ENCODE measurements around the gene ZFPL1.

DNA sequence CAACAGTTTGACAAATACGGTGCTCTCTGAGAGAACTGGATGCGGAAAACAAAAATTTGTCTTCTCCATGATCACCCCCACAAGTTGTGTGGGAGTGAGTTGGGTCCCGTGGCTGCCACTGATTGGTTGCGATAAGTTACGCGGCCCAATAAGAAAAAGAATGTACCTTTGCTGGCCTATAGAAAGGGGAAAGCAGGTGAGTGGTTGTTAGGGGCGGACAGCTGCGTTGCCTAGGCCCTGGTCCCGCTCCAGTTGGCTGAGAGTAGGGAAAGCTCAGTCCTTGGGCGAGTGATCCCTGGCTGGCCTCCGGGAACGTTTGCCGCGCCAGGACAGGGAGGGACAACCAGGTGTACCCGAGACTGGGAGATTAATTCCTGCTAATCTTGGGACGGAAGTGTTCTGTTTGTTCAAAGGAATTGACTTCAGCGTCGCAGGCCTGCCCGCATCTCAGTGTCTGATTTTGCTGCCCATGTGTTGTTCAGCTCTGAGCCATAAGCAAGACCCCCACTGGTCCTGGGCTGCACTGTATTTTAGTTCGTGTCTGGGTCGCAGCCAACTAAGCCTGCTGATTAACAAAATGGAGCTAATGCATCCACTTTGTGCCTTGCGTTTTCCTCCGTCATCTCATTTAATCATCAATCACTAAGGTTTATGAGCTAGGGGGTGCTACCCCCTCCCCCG lies 51.1 kb downstream of the ZFPL1 start:
- TF ChIP-seq, protein P1, sequence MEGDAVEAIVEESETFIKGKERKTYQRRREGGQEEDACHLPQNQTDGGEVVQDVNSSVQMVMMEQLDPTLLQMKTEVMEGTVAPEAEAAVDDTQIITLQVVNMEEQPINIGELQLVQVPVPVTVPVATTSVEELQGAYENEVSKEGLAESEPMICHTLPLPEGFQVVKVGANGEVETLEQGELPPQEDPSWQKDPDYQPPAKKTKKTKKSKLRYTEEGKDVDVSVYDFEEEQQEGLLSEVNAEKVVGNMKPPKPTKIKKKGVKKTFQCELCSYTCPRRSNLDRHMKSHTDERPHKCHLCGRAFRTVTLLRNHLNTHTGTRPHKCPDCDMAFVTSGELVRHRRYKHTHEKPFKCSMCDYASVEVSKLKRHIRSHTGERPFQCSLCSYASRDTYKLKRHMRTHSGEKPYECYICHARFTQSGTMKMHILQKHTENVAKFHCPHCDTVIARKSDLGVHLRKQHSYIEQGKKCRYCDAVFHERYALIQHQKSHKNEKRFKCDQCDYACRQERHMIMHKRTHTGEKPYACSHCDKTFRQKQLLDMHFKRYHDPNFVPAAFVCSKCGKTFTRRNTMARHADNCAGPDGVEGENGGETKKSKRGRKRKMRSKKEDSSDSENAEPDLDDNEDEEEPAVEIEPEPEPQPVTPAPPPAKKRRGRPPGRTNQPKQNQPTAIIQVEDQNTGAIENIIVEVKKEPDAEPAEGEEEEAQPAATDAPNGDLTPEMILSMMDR (IDR thresholded peaks at IDR 0.05; ENCODE audit: extremely low read depth in 1 of 2, insufficient read depth in 1 of 2, low read depth in 1 of 2, low read length in 2 of 2): no peak
- TF ChIP-seq POLR2A (IDR thresholded peaks at IDR 0.05; ENCODE audit: low read depth, low read length) (peak; percentile 87), EZH2 (IDR thresholded peaks at IDR 0.05; ENCODE audit: borderline replicate concordance, low read depth, low read length, severe bottlenecking) (no peak), FOS (IDR thresholded peaks at IDR 0.05; ENCODE audit: borderline replicate concordance, insufficient read depth, low read length) (no peak), MAX (IDR thresholded peaks at IDR 0.05; ENCODE audit: insufficient read depth, insufficient read length) (no peak), POLR2AphosphoS5 (IDR thresholded peaks at IDR 0.05; ENCODE audit: insufficient read depth, low read depth, low read length) (no peak), GATA2 (IDR thresholded peaks at IDR 0.05; ENCODE audit: insufficient read depth, insufficient read length, low read depth, low read length) (no peak), JUN (IDR thresholded peaks at IDR 0.05; ENCODE audit: borderline replicate concordance, insufficient read depth, insufficient read length, low read depth) (no peak)

Data from endothelial cell of umbilical vein (primary cell).